NOMO-1 treated with DMSO at 0.1 percent for 48 hours (cell line): Measurements from ENCODE around the gene CACNA1I.
A peak's percentile ranks its signal among the peaks of the same experiment; 100 is the strongest.

ENCODE experiments used
- DNase-seq: peaks from one replicate; lab custom pipeline; 2025; ENCODE audit not compliant: unreplicated experiment; lab: John Stamatoyannopoulos, UW

CACNA1I gene

GRCh38 chr22:39535357-39535725 is 35.2 kb upstream of the CACNA1I start:
- DNase-seq = no peak

DNA sequence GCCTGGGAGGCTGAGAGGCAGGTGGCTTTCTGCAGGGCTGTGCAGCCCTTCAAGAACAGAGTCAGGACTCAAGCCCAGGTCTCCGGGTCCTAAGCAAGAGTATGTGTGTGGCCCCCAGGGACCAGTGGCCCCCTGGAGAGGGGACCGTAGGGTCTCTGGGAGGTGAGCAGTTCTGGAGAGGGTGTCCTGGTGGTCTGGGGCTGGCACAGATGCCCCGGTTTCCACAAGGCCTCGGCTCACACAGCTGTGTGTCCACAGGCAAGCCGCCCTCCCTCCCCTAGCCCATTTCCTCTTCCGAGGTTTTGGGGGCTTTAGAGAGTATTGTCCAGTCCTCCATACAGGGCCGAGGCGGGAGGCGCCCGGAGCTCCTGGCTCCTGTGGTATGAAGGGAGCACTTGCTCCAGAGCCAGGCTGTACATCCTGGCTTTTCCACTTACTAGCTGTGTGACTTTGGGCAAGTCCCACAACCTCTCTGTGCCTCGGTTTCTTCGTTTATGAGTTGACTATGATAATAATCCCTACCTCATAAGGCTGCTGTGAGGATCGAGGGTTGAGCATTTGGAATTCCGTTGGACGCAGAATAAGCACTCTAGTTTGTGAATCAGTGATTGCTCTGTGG is 34.6 kb upstream of the CACNA1I start:
- no peak for DNase-seq

- DNase-seq = no peak
Observed at GRCh38 chr22:39536711-39537110, 33.8 kb upstream of the CACNA1I start.

DNA sequence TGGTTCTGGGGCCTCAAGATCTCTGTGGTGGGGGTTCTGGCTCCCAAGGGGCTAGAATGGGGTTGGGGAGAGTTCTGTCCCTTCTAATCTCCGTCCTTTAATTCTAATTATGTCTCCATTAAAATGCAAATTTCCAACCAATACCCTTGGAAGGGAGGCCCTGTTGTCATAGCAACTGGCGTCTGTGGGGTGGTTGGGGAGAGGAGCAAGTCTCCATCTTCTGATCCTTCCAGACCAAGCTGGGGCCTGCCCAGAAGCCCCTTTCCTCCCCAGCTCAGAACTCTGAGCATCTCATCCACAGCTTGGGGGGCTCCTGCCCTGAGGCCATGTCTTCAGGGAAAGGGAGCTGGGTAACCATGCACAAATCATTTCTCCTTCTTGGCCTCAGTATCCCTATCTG is 32.6 kb upstream of the CACNA1I start:
- no peak for DNase-seq

GRCh38 chr22:39543095-39543494 is 27.5 kb upstream of the CACNA1I start:
- DNase-seq = no peak

GRCh38 chr22:39545386-39546365 is 24.9 kb upstream of the CACNA1I start:
- peak; percentile 39 for DNase-seq

GRCh38 chr22:39546889-39547586 is 23.5 kb upstream of the CACNA1I start:
- DNase-seq = no peak

DNA sequence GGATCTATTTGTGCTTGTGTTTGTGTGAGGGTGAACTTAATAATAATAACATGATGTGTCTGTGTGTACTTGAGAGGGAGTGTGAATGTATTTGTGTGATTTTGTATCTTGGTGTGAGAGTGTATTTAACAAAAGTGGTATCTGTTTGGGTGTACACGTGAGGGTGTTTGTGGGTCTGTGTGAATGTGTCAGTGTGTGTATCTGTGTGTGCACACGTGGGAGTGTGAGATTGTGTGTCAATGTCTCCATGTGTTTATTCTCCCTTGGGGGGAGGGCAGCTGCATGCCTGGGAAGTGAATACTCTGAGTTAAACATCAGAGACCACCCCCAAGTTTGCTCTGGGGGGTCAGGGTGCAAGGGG is 23.0 kb upstream of the CACNA1I start:
- no peak for DNase-seq

DNA sequence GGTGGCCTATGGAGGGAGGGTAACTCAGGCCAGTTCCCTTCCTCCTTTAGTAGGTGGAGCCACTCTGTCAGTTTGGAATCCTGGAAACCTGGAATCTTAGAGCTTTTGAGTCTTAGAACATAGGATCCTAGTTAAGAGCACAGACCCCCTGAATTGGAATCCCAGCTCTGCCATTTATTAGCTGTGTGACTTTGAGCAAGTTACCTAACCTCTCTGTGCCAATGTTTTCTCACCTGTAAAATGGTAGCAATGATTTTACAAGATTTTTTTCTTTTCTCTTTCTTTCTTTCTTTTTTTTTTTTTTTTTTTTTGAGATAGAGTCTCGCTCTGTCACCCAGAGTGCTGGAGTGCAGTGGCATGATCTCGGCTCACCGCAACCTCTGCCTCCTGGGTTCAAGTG is 17.1 kb upstream of the CACNA1I start:
- DNase-seq = no peak

DNA sequence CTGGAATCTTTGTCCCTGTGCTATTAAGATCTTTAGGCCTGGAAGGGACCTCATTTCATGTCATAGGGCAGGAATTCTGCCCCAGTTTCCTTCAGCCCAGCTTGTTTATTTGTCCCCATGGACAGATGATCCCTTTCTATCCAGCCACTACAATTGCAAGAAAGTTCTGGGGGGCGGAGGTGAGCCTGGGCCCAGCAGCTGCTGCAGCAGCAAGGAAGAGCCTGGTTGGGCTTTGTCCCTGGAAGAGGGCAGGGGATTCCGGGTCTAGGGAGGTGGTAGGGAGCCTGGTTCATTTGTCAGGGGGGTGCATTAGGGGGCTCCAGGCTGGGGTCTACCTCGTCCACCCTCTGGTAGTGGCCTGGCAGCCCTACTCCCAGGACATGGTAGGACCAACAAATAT is 16.4 kb upstream of the CACNA1I start:
- DNase-seq = no peak

GRCh38 chr22:39556970-39557841 is 13.3 kb upstream of the CACNA1I start:
- DNase-seq = no peak

GRCh38 chr22:39558254-39558727 is 12.3 kb upstream of the CACNA1I start:
- no peak for DNase-seq

- no peak for DNase-seq
Observed at GRCh38 chr22:39558950-39559349, 11.6 kb upstream of the CACNA1I start.

- DNase-seq = no peak
Observed at GRCh38 chr22:39559456-39560105, 11.0 kb upstream of the CACNA1I start.

GRCh38 chr22:39560127-39560526 is 10.4 kb upstream of the CACNA1I start:
- DNase-seq = no peak

GRCh38 chr22:39562839-39563489 is 7.6 kb upstream of the CACNA1I start:
- no peak for DNase-seq

GRCh38 chr22:39563571-39564428 is 6.8 kb upstream of the CACNA1I start:
- no peak for DNase-seq

DNA sequence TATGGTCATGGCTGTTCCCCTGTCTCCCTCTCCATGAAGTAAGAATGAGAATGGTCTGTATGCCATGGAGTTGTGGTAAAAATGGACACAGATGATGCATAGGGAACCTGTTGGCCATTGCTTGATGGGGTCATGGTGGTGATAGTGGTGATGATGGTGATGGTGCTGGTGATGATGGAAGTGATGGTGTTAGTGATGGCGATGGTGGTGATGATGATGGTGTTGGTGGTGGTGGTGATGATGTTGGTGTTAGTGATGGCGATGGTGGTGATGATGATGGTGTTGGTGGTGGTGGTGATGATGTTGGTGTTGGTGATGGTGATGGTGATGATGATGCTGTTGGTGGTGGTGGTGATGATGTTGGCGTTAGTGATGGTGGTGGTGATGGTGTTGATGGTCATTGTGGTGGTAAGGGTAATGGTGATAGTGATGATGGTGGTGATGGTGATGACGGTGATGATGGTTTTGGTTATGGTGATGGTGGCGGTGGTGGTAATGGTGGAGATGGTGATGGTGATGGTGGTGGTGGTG is 5.1 kb upstream of the CACNA1I start:
- DNase-seq = no peak
